Suprapubic skin (tissue), 4 donors: Measurements from ENCODE around the gene ARSG. TPM values are rescaled to one million over a fixed set of nuclear protein-coding genes. Genes with fewer than 3 reads are reported as not detected.

Experiments
- DNase-seq, 2 donors: peaks; one replicate each; pipeline ENCODE4 v3.0.0-alpha.2; 2019; ENCODE audit warnings: low spot score in 2 of 2
- H3K27ac ChIP-seq: fragments of 200-600 bp; sonication (generic); one replicate; pipeline ENCODE4 v1.5.1; 2019
- H3K27me3 ChIP-seq: fragments of 200-600 bp; sonication (generic); one replicate; pipeline ENCODE4 v1.5.1; 2019
- H3K36me3 ChIP-seq: fragments of 200-600 bp; sonication (generic); one replicate; pipeline ENCODE4 v1.5.1; 2019
- H3K4me1 ChIP-seq: fragments of 200-600 bp; sonication (generic); one replicate; pipeline ENCODE4 v1.5.1; 2019
- H3K4me3 ChIP-seq: fragments of 200-600 bp; sonication (generic); one replicate; pipeline ENCODE4 v1.5.1; 2019; ENCODE audit warnings: mild to moderate bottlenecking
- H3K9me3 ChIP-seq: fragments of 200-600 bp; sonication (generic); one replicate; pipeline ENCODE4 v1.5.1; 2019
- EP300 ChIP-seq: sonication (generic); formaldehyde crosslinking; IDR thresholded peaks from one replicate; pipeline ENCODE4 v1.6.1; 2017; ENCODE audit warnings: antibody characterized with exemption
- POLR2A ChIP-seq, 2 donors: fragments of 450-650 bp; IDR thresholded peaks; one replicate each; pipeline ENCODE4 v1.6.1; 2017; ENCODE audit warnings: antibody characterized with exemption in 2 of 2, mild to moderate bottlenecking in 2 of 2, moderate library complexity in 2 of 2
- POLR2AphosphoS5 ChIP-seq, 3 donors: sonication (generic); formaldehyde crosslinking; IDR thresholded peaks; one replicate each; pipeline ENCODE4 v1.6.1; 2017; ENCODE audit warnings: antibody characterized with exemption in 3 of 3
- WGBS: methylation state at CpG from one replicate; pipeline ENCODE4 v1.1.5; 2018; 5-methylcytosine and 5-hydroxymethylcytosine counted together
- total RNA-seq, 4 donors: library from RNA; depleted of rRNA; stranded (reverse); fragments of >200 nt; gene quantifications; one replicate each; pipeline ENCODE4 v1.1.0, GENCODE V29; 2016
- TF ChIP-seq, protein P1 (sequence below), 2 donors: fragments of 200-600 bp in 1 of 2; fragments of 450-650 bp in 1 of 2; sonication (generic) in 1 of 2; IDR thresholded peaks; one replicate each; pipeline ENCODE4 v1.5.1; 2016 to 2019; ENCODE audit warnings: antibody characterized with exemption in 2 of 2, mild to moderate bottlenecking in 1 of 2, moderate library complexity in 1 of 2

ARSG gene
- total RNA-seq, 4 donors from 2014 or later: 7.7 to 12.7 (median 10.7) TPM

GRCh38 chr17:68344701-68345136 lies 53.4 kb downstream of the ARSG start:
- Histone ChIP-seq H3K4me3 (no peak overlapping the region), H3K27ac (no peak overlapping the region), H3K27me3 (no peaks in the 10 kb centered on the region), H3K4me1 (peaks cover 8% of the 10 kb centered on the region), H3K36me3 (no peaks in the 10 kb centered on the region), H3K9me3 (no peaks in the 10 kb centered on the region)
- TF ChIP-seq POLR2A (IDR thresholded peaks at IDR 0.05) (no peak), EP300 (no peak), POLR2AphosphoS5 (IDR thresholded peaks at IDR 0.05) (no peak)
- TF ChIP-seq, protein P1, sequence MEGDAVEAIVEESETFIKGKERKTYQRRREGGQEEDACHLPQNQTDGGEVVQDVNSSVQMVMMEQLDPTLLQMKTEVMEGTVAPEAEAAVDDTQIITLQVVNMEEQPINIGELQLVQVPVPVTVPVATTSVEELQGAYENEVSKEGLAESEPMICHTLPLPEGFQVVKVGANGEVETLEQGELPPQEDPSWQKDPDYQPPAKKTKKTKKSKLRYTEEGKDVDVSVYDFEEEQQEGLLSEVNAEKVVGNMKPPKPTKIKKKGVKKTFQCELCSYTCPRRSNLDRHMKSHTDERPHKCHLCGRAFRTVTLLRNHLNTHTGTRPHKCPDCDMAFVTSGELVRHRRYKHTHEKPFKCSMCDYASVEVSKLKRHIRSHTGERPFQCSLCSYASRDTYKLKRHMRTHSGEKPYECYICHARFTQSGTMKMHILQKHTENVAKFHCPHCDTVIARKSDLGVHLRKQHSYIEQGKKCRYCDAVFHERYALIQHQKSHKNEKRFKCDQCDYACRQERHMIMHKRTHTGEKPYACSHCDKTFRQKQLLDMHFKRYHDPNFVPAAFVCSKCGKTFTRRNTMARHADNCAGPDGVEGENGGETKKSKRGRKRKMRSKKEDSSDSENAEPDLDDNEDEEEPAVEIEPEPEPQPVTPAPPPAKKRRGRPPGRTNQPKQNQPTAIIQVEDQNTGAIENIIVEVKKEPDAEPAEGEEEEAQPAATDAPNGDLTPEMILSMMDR (IDR thresholded peaks at IDR 0.05): no peak
- WGBS: 75% methylated on average over 4 of the region's 4 CpGs
- no peak for DNase-seq

- H3K9me3 ChIP-seq: no peaks in the 10 kb centered on the region
- H3K27ac ChIP-seq: no peak overlapping the region
- WGBS: 84% methylated on average over 10 of the region's 13 CpGs
- no peaks in the 10 kb centered on the region for H3K36me3 ChIP-seq
- DNase-seq: no peak
- no peak overlapping the region for H3K4me3 ChIP-seq
- TF ChIP-seq POLR2AphosphoS5 (IDR thresholded peaks at IDR 0.05) (no peak), EP300 (no peak), POLR2A (IDR thresholded peaks at IDR 0.05) (no peak)
- TF ChIP-seq, protein P1 (IDR thresholded peaks at IDR 0.05): no peak
- H3K4me1 ChIP-seq: peaks cover 8% of the 10 kb centered on the region
- H3K27me3 ChIP-seq: no peaks in the 10 kb centered on the region
Observed at GRCh38 chr17:68346448-68346847, 55.2 kb downstream of the ARSG start.

- H3K4me3 ChIP-seq: no peak overlapping the region
- H3K4me1 ChIP-seq: peaks cover 8% of the 10 kb centered on the region
- no peaks in the 10 kb centered on the region for H3K9me3 ChIP-seq
- no peak overlapping the region for H3K27ac ChIP-seq
- no peaks in the 10 kb centered on the region for H3K27me3 ChIP-seq
- no peaks in the 10 kb centered on the region for H3K36me3 ChIP-seq
- 77% methylated on average over 6 of the region's 6 CpGs for WGBS
- TF ChIP-seq, protein P1 (IDR thresholded peaks at IDR 0.05): no peak
- TF ChIP-seq POLR2AphosphoS5 (IDR thresholded peaks at IDR 0.05) (no peak), POLR2A (IDR thresholded peaks at IDR 0.05) (no peak), EP300 (no peak)
- DNase-seq: no peak
Observed at GRCh38 chr17:68347380-68347779, 56.1 kb downstream of the ARSG start.

DNA sequence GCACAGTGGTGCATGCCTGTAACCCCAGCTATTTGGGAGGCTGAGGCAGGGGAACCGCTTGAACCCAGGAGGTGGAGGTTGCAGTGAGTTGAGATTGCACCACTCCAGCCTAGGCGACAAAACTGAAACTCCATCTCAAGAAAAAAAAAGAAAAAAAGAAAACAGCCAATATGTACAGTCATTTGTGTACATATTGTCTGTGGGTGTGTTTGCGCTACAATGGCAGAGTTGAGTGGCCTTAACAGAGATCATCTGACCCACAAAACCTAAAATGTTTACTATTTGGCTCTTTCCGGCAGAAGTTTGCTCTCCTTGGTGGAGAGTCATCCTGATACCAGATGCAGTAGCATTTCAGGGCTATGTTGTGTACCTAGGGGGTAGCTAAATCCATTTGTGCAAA lies 57.9 kb downstream of the ARSG start:
- Histone ChIP-seq H3K4me1 (peaks cover 6% of the 10 kb centered on the region), H3K9me3 (no peaks in the 10 kb centered on the region), H3K27me3 (no peaks in the 10 kb centered on the region), H3K4me3 (no peak overlapping the region), H3K36me3 (no peaks in the 10 kb centered on the region), H3K27ac (no peak overlapping the region)
- TF ChIP-seq EP300 (no peak), POLR2A (IDR thresholded peaks at IDR 0.05) (no peak), POLR2AphosphoS5 (IDR thresholded peaks at IDR 0.05) (no peak)
- TF ChIP-seq, protein P1 (IDR thresholded peaks at IDR 0.05): no peak
- no peak for DNase-seq
- WGBS: 92% methylated on average over 4 of the region's 4 CpGs

- no peaks in the 10 kb centered on the region for H3K27me3 ChIP-seq
- H3K27ac ChIP-seq: no peak overlapping the region
- no peak overlapping the region for H3K4me3 ChIP-seq
- no peak for DNase-seq
- no peaks in the 10 kb centered on the region for H3K4me1 ChIP-seq
- H3K9me3 ChIP-seq: no peaks in the 10 kb centered on the region
- TF ChIP-seq, protein P1 (IDR thresholded peaks at IDR 0.05): no peak
- TF ChIP-seq POLR2AphosphoS5 (IDR thresholded peaks at IDR 0.05) (no peak), EP300 (no peak), POLR2A (IDR thresholded peaks at IDR 0.05) (no peak)
- H3K36me3 ChIP-seq: no peaks in the 10 kb centered on the region
- 61% methylated on average over 7 of the region's 7 CpGs for WGBS
Observed at GRCh38 chr17:68351395-68351794, 60.1 kb downstream of the ARSG start.
